Natural killer cell (primary cell): ENCODE results near the gene NCAPG. TPM values are rescaled to one million over a fixed set of nuclear protein-coding genes. Genes with fewer than 3 reads are reported as not detected.

Experiments used
- ATAC-seq, 3 donors: fragments of 150-1000 bp in 2 of 3; fragments of 200-7000 bp in 1 of 3; cut with Tn5 transposase; 1 replicate in 1 of 3; 2 replicates in 2 of 3; pipeline ENCODE4 v1.10.0; 2021; ENCODE audit warnings: mild to moderate bottlenecking in 2 of 3, moderate library complexity in 2 of 3
- DNase-seq, 2 donors: peaks; one replicate each; pipeline versions ENCODE4 v3.0.0 to v3.0.0-alpha.2; 2013 to 2021; ENCODE audit warnings: mixed read lengths in 1 of 2
- H3K27ac ChIP-seq: one replicate; pipeline ENCODE4 v1.5.1; 2013; ENCODE audit warnings: mild to moderate bottlenecking, low read length
- H3K27me3 ChIP-seq: one replicate; pipeline ENCODE4 v1.6.1; 2013; ENCODE audit warnings: low read length; ENCODE audit not compliant: control insufficient read depth, insufficient read depth
- H3K36me3 ChIP-seq: one replicate; pipeline ENCODE4 v1.6.1; 2013; ENCODE audit warnings: low read length; ENCODE audit not compliant: control insufficient read depth, insufficient read depth
- H3K4me1 ChIP-seq: one replicate; pipeline ENCODE4 v1.6.1; 2013; ENCODE audit warnings: low read length; ENCODE audit not compliant: control insufficient read depth, insufficient read depth
- H3K4me3 ChIP-seq: one replicate; pipeline ENCODE4 v1.5.1; 2013; ENCODE audit warnings: low read length
- H3K9me3 ChIP-seq: one replicate; pipeline ENCODE4 v1.6.1; 2013; ENCODE audit warnings: low read length; ENCODE audit not compliant: control insufficient read depth, insufficient read depth
- H3K27ac Mint-ChIP-seq, 2 donors: one replicate each; pipeline ENCODE4 v1.8.0; 2022; ENCODE audit warnings: mild to moderate bottlenecking in 2 of 2, mixed read lengths in 2 of 2, moderate library complexity in 1 of 2
- H3K27me3 Mint-ChIP-seq, 2 donors: one replicate each; pipeline ENCODE4 v1.8.0; 2022; ENCODE audit warnings: low read depth in 2 of 2, mixed read lengths in 2 of 2
- H3K36me3 Mint-ChIP-seq: one replicate; pipeline ENCODE4 v1.8.0; 2022; ENCODE audit warnings: mixed read lengths
- H3K4me1 Mint-ChIP-seq, 2 donors: one replicate each; pipeline ENCODE4 v1.8.0; 2022; ENCODE audit warnings: mixed read lengths in 2 of 2
- H3K4me3 Mint-ChIP-seq: one replicate; pipeline ENCODE4 v1.8.0; 2022; ENCODE audit warnings: mild to moderate bottlenecking, moderate library complexity, mixed read lengths
- H3K9me3 Mint-ChIP-seq, 2 donors: one replicate each; pipeline ENCODE4 v1.8.0; 2022; ENCODE audit warnings: mixed read lengths in 2 of 2
- CTCF ChIP-seq: fragments of 200-600 bp; IDR thresholded peaks from one replicate; pipeline ENCODE4 v1.8.0; 2022; ENCODE audit warnings: antibody characterized with exemption
- WGBS: methylation state at CpG from one replicate; pipeline ENCODE4 v1.1.7; 2013; ENCODE audit warnings: missing lambda C conversion rate; ENCODE audit not compliant: insufficient coverage; 5-methylcytosine and 5-hydroxymethylcytosine counted together
- intact Hi-C: fragments of 100-400 bp; cut with micrococcal nuclease; formaldehyde crosslinking; loops from one replicate; pipeline ENCODE4 v1.14.2; 2022
- total RNA-seq, 4 donors: library from RNA; stranded (reverse); fragments of 120-200 nt in 1 of 4; gene quantifications; one replicate each; pipeline versions ENCODE4 v1.2.3 to v1.2.4, GENCODE V29; 2013 to 2022

Gene NCAPG
- total RNA-seq, 3 donors from 2014 or later (not counting 1 experiment from before 2014, with no cell fraction given): 1.3 to 1.8 (median 1.6) TPM

- H3K27ac Mint-ChIP-seq: no peak overlapping the region
- intact Hi-C loops: no loop called here
- peaks cover 6 to 9% of the 10 kb centered on the region in 2 donors for H3K4me1 Mint-ChIP-seq
- no peak overlapping the region for H3K4me3 Mint-ChIP-seq
- no peaks in the 10 kb centered on the region for H3K9me3 ChIP-seq
- no peaks in the 10 kb centered on the region for H3K36me3 ChIP-seq
- no peak overlapping the region for H3K27ac ChIP-seq
- H3K4me1 ChIP-seq: peaks cover 4% of the 10 kb centered on the region
- no peak for ATAC-seq
- WGBS: 99% methylated on average over 12 of the region's 12 CpGs
- no peaks in the 10 kb centered on the region for H3K9me3 Mint-ChIP-seq
- DNase-seq: no peak
- no peaks in the 10 kb centered on the region for H3K27me3 Mint-ChIP-seq
- H3K36me3 Mint-ChIP-seq: no peaks in the 10 kb centered on the region
- H3K4me3 ChIP-seq: no peak overlapping the region
- no peaks in the 10 kb centered on the region for H3K27me3 ChIP-seq
- TF ChIP-seq CTCF: no peak
Observed at GRCh38 chr4:17816142-17816541, 5.4 kb downstream of the NCAPG start.

- H3K36me3 Mint-ChIP-seq: no peaks in the 10 kb centered on the region
- 54% methylated on average over 3 of the region's 5 CpGs for WGBS
- TF ChIP-seq CTCF: peak; percentile 39
- H3K4me3 Mint-ChIP-seq: no peak overlapping the region
- Histone ChIP-seq H3K4me3 (no peak overlapping the region), H3K4me1 (no peaks in the 10 kb centered on the region), H3K9me3 (no peaks in the 10 kb centered on the region), H3K27me3 (no peaks in the 10 kb centered on the region), H3K36me3 (no peaks in the 10 kb centered on the region), H3K27ac (no peak overlapping the region)
- DNase-seq (peak in 1 of 2 donors; percentile 69), ATAC-seq (peak; percentile 73 to 83 (median 79))
- H3K27me3 Mint-ChIP-seq: no peaks in the 10 kb centered on the region
- H3K9me3 Mint-ChIP-seq: no peaks in the 10 kb centered on the region
- intact Hi-C loops: loop anchor here (1.0 kb wide), 1 partner anchor 776 kb away; no protein-coding TSS in a partner anchor
- H3K27ac Mint-ChIP-seq: no peak overlapping the region
- no peaks in the 10 kb centered on the region for H3K4me1 Mint-ChIP-seq
Observed at GRCh38 chr4:17817027-17817426, 6.2 kb downstream of the NCAPG start.

- no peaks in the 10 kb centered on the region for H3K27me3 ChIP-seq
- H3K4me3 ChIP-seq: no peak overlapping the region
- intact Hi-C loops: no loop called here
- WGBS: no CpG with 5 or more reads among the region's 1 CpG
- no peak overlapping the region for H3K27ac ChIP-seq
- Mint-ChIP-seq H3K4me1 (peaks cover 9 to 10% of the 10 kb centered on the region in 2 donors), H3K36me3 (no peaks in the 10 kb centered on the region), H3K4me3 (no peak overlapping the region), H3K27ac (peak overlapping the region in 1 of 2 donors; percentile 9), H3K27me3 (no peaks in the 10 kb centered on the region), H3K9me3 (no peaks in the 10 kb centered on the region)
- H3K36me3 ChIP-seq: no peaks in the 10 kb centered on the region
- no peaks in the 10 kb centered on the region for H3K4me1 ChIP-seq
- TF ChIP-seq CTCF: no peak
- DNase-seq (no peak), ATAC-seq (no peak)
- H3K9me3 ChIP-seq: no peaks in the 10 kb centered on the region
Observed at GRCh38 chr4:17823871-17824669, 13.3 kb downstream of the NCAPG start.
